ENCODE data around the gene DCC.

Gene DCC

GRCh38 chr18:52519021-52519420 lies 179.0 kb downstream of the DCC start:
- DNase-seq: no peak

GRCh38 chr18:52523566-52523965 lies 183.6 kb downstream of the DCC start:
- DNase-seq: no peak

DNA sequence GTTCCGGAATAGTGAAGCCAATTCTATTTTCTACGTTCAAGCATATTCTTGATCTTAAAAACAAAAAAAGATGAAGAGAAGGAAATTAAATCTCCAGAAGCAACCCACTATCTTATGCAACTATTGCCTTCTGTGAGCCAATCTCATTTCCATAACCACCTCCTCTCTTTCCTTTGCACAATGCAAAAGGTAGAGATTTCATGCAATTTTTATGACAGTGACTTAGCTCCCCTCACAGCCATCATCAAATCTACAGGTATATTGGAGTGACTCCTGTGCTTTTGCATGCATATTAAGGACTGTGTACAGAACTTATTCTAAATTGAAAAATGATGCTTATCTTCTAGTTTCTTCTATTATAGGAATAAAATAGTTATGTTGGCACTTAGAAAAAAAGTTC lies 191.8 kb downstream of the DCC start:
- no peak for DNase-seq

GRCh38 chr18:52536039-52536438 lies 196.0 kb downstream of the DCC start:
- DNase-seq: no peak

DNA sequence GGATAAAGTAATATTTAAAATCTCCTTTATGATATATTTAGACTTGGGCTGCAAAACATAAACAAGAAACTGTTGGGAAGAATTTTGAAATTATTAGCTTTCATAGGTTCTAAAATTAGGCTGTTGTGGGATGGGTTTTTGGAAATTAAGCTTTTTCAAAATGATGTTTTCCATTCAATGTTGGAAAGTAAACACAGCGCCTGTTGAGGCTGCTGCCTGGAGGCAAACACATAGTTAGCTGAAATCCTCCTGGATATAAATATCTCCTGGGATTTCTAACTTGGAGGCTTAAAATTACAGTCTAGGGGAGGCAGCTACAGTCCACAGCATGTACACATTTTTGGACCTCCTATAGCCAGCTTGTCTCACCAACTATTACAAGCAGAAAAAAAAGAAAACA lies 197.3 kb downstream of the DCC start:
- no peak for DNase-seq

GRCh38 chr18:52541056-52541455 lies 201.1 kb downstream of the DCC start:
- DNase-seq: peak; percentile 75

DNA sequence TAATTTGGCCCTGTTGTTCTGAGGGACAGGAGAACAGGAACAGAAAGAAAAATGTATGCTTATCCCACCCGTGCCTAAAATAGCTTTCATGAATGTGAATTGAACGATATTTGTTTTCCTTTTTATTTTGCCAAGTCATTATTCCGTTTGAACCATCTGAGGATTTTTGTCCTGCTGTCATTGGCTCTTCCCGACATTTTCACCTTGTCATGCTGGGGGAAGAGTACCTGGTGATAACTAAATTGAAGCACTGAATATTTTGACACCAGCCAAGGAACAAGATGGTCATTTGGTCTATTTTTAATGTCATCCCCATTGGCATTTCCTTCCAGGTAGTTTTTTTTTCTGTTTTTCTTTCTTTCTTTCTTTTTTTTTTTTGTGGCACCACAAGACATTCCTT lies 204.1 kb downstream of the DCC start:
- DNase-seq: no peak

- no peak for DNase-seq
These were observed 206.8 kb downstream of the DCC start for GRCh38 chr18:52546686-52547346.

DNA sequence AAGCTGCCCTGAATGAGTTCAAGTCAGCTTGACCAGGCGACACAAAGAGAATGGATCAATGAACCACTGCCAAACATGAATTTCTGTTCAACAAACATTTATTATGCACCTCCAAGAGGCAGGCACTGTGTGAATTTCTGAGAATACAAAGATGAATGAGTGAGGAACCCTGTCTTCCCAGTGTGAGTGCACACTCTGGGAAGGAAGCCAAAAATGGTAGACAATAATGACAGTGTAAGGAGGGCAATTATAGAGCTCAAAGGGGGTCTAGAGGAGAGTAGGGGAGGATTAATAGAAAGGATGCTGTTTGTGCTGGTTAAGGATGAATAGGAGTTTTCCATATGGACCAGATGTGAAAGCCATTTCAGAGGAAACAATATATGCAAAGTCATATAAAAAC lies 213.4 kb downstream of the DCC start:
- DNase-seq: no peak

- DNase-seq: no peak
These were observed 214.2 kb downstream of the DCC start for GRCh38 chr18:52554180-52554579.

- no peak for DNase-seq
These were observed 227.4 kb downstream of the DCC start for GRCh38 chr18:52567360-52567759.

DNA sequence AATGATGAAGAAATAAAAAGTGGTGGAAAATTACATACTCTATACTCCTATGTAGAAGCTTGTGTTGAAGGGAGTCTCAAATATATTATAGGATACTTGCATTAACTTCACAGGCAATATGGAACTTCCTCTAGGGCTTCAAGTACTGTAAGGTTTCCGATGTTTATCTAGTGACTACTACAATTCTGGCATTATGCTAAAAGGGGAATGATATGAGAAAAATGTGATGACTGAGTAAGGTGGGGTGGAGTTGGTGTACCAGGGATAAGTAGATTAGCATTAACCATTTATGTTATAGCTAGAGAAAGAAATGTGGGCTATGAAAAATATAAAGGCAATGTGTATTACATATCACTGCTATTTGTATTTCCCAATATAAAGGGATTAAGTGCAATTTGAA lies 229.5 kb downstream of the DCC start:
- no peak for DNase-seq

GRCh38 chr18:52570975-52571374 lies 231.0 kb downstream of the DCC start:
- no peak for DNase-seq

DNA sequence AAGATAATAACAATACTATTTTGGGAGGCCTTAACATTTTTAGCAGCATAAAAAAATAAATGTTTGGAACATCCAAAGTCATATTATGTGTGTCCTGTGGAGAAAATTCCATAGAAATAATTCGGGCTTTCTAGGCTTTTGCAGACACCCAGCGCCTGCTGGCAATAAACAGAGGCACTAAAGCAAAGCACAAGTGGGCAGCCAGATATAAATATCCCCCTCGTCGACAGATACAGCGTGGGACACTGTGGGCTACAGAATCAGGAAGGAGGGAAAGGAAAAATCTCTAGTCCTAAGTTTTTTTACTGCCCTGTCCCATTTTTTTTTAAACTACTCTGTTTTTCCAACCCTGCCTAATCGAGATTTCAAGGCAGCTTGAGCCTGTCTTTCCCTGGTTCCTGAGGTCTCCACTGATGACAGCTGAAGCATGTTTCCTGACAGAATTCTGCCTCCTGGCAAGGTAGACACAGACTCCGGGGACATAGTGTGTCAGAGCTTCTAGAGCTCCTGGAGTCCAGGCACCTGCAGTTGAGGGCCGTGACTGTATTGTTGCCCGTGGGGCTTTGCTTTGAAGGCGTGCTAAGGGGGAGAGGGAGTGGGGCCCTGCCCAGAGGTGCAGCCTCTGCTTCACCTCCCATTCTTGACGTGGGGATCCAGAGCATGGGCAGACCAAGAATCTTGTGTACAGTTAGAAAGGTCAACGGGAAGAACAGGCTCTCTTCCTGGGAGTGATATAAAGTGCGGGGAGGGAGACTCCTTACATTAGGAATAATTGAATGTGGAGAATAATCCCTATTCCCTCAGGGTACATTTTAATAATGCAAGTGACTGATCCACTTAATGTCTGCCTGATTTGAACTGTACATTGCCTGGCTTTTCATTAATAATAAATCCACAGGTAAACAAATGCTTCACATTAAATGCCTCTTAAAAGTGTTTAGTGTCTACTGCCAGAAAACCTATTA lies 232.3 kb downstream of the DCC start:
- DNase-seq: no peak

DNA sequence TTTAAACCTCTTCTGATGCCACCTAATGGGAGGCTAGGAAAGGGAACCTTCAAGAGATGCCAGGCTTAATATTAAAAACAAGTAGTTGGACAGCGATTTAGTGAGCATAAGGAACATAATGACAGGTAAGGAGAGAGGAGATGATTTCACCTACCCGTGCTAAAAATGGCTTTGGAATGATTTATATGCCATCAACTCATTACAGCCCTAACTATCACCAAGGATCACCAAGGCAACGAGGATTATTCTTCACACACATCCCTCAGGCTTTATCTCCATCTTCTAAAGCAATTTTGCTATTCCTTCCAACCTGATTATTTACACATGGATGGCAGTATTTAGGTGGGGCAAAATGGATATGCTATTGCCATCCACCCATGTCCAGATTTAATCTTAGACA lies 237.8 kb downstream of the DCC start:
- DNase-seq: no peak

DNA sequence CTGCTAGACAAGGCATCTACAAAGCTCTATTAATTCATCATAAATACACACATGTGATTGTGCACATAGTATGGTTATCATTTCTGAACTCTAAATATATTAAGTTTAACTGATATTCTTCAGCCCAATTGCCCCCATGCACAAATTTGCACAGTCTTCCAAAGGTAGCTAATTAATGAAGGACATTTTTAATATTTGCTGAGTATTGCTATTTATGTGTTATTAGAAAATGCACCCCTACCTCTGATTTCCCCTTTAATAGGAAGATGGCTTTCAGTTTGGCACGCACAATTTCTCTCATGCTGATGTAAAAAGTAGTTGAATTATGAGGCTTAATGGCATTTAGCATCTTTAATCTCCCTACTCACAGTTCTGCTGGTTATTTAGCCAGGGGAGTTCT lies 242.1 kb downstream of the DCC start:
- DNase-seq: no peak

DNA sequence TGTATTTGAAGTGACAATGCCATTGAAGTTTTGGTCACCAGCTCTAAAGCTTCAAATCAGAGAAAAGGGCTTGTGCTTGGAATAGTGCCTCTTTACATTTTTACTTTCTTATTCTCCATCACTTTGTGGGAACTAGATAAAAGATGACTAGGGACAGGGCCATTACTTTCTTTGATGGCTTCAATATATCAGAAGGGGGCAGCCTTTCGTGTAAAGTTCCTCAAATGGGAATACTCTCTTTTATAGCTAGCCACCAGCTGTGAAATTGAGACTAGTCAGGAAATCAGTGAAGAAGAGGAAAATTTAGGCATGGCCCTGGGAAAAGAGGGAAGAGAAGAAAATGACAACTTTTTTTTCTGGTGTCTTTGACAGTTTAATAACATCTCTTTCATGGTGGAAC lies 242.5 kb downstream of the DCC start:
- DNase-seq: no peak

DNA sequence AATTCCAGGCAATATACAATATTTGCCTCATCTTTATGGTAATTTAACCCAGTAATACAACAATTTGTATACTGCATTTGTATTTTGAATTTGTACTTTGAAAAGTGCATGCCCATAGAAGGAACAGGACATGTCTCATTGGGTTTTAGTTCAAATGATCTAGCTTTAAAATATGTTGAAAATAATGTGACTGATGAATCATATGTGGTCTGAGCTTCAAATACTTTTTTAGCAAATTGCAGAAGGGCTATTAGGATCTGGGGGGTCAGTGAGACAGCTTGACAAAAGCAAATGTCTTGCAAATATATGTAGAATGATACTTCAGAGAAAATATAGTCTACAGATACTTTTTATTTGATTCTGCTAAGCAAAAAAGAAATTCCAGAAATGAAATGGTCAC lies 248.9 kb downstream of the DCC start:
- no peak for DNase-seq

DNA sequence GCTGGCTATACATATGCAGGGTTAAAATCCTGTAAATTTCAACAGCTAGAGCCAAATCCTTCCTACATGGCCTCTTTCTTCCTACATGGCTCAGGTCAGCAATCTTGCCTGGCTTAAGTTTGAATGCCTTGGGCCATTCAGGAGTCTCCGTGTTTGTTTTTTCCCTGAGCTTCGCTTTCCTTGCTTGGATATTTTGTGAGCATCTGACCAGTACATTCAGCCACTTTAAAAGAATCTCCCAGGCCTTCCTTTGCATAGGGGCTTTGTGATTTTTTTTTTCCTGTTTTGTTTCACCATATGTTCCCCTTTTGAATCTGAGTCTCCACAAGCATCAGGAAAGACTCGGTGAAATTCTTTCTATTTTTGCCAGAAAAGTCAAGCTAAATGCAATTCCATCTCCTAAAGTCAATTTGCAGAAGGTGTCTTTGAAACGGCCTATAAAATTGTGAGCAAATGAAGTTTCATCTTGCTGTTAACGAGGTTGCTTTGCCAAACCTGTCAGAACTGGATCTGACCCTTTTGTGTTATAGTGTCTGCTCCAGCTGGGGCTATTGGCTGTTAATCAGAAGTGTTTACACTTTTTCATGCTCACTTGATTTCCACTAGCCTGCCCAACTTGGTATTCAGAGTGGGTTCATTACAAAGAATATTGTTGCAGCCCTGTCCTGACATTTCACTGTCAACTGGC lies 256.9 kb downstream of the DCC start:
- no peak for DNase-seq

- no peak for DNase-seq
These were observed 258.9 kb downstream of the DCC start for GRCh38 chr18:52598921-52599320.

DNA sequence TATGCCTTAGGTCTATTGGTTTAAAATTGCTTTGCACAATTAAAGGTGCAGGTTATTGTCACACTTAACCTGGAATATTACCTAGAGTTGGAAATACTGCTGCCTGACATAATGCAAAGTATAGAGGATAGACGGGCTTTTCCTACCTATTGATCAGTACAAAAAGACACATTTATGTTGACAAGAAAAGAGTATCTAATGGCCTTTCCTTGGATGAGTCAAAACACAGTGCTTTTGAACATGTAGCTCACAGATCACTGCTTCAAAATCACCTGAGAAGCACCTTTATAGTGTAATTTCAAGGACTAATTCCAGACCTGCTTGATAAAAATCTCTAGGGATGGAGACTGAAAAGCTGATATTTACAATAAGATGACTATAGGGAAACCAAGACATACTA lies 262.8 kb downstream of the DCC start:
- DNase-seq: no peak

GRCh38 chr18:52605345-52605744 lies 265.3 kb downstream of the DCC start:
- no peak for DNase-seq

- DNase-seq: no peak
These were observed 268.0 kb downstream of the DCC start for GRCh38 chr18:52607985-52608384.

Data from NCI-H1694 (cell line).